ENCODE results near the gene BRME1.

- no peak for TF ChIP-seq FOXP4 (CRISPR knock-in tag; IDR thresholded peaks at IDR 0.05)
- no peak for TF ChIP-seq PBX2 (CRISPR knock-in tag; IDR thresholded peaks at IDR 0.05)
- peak in 1 of 2 experiments; percentile 29; a peak in 1 of 4 replicates for TF ChIP-seq POLR2A (IDR thresholded peaks at IDR 0.05; ENCODE audit: insufficient read depth in 1 of 2, low read depth in 2 of 2, low read length in 2 of 2)
- no peak for TF ChIP-seq MAFF (IDR thresholded peaks at IDR 0.05; ENCODE audit: low read depth, low read length)
- TF ChIP-seq CTCF (CRISPR knock-in tag; IDR thresholded peaks at IDR 0.05) = no peak
- no peak for TF ChIP-seq HOXA7 (CRISPR knock-in tag; IDR thresholded peaks at IDR 0.05)
- no peak for TF ChIP-seq ZFP91 (CRISPR knock-in tag; IDR thresholded peaks at IDR 0.05; ENCODE audit: borderline replicate concordance)
- TF ChIP-seq ZNF407 (CRISPR knock-in tag; IDR thresholded peaks at IDR 0.05; ENCODE audit: not compliant biosample characterization) = no peak
- TF ChIP-seq SIN3B (IDR thresholded peaks at IDR 0.05; ENCODE audit: low read length) = no peak
- TF ChIP-seq SALL1 (CRISPR knock-in tag; IDR thresholded peaks at IDR 0.05) = no peak
- TF ChIP-seq ZNF180 (CRISPR knock-in tag; IDR thresholded peaks at IDR 0.05; ENCODE audit: borderline replicate concordance, low read depth) = no peak
- TF ChIP-seq ZNF569 (CRISPR knock-in tag; IDR thresholded peaks at IDR 0.05; ENCODE audit: borderline replicate concordance) = no peak
- no peak for TF ChIP-seq TCF7 (IDR thresholded peaks at IDR 0.05; ENCODE audit: low read depth)
- no peak for TF ChIP-seq ZNF24 (IDR thresholded peaks at IDR 0.05)
Measured at GRCh38 chr19:13834244-13835069, 71.5 kb downstream of the BRME1 start.
